Right kidney (tissue), 1 donor: ENCODE results near the gene PPFIBP1.

ENCODE experiments used
- DNase-seq: peaks from one replicate; pipeline ENCODE4 v3.0.0-alpha.2; 2016

The PPFIBP1 gene

GRCh38 chr12:27511031-27511722 is 12.8 kb upstream of the PPFIBP1 start:
- no peak for DNase-seq

- no peak for DNase-seq
Observed at GRCh38 chr12:27511723-27512045, 12.3 kb upstream of the PPFIBP1 start.

- DNase-seq: no peak
Observed at GRCh38 chr12:27513155-27513824, 10.7 kb upstream of the PPFIBP1 start.

GRCh38 chr12:27515671-27516070 is 8.3 kb upstream of the PPFIBP1 start:
- DNase-seq: no peak

- DNase-seq: no peak
Observed at GRCh38 chr12:27516625-27517024, 7.4 kb upstream of the PPFIBP1 start.

GRCh38 chr12:27517546-27517945 is 6.5 kb upstream of the PPFIBP1 start:
- DNase-seq: no peak

GRCh38 chr12:27517961-27518665 is 5.9 kb upstream of the PPFIBP1 start:
- DNase-seq: no peak

- no peak for DNase-seq
Observed at GRCh38 chr12:27521066-27521465, 2.9 kb upstream of the PPFIBP1 start.

- no peak for DNase-seq
Observed at GRCh38 chr12:27521981-27522380, 2.0 kb upstream of the PPFIBP1 start.

- DNase-seq: no peak
Observed at GRCh38 chr12:27523305-27523641, 733 bp upstream of the PPFIBP1 start.

- no peak for DNase-seq
Observed at GRCh38 chr12:27524494-27524835, 459 bp downstream of the PPFIBP1 start.

GRCh38 chr12:27524839-27525753 is 1.1 kb downstream of the PPFIBP1 start:
- peak; percentile 66 for DNase-seq

GRCh38 chr12:27527512-27527911 is 3.5 kb downstream of the PPFIBP1 start:
- no peak for DNase-seq

- no peak for DNase-seq
Observed at GRCh38 chr12:27528788-27529187, 4.8 kb downstream of the PPFIBP1 start.

GRCh38 chr12:27530157-27530922 is 6.3 kb downstream of the PPFIBP1 start:
- no peak for DNase-seq

- DNase-seq: no peak
Observed at GRCh38 chr12:27531896-27532295, 7.9 kb downstream of the PPFIBP1 start.

GRCh38 chr12:27534060-27534764 is 10.2 kb downstream of the PPFIBP1 start:
- DNase-seq: no peak

GRCh38 chr12:27534765-27535161 is 10.8 kb downstream of the PPFIBP1 start:
- no peak for DNase-seq

GRCh38 chr12:27535318-27535717 is 11.3 kb downstream of the PPFIBP1 start:
- DNase-seq: no peak

- DNase-seq: no peak
Observed at GRCh38 chr12:27537855-27538675, 14.1 kb downstream of the PPFIBP1 start.
